ENCODE measurements around the gene MYO15B. TPM values are rescaled to one million over a fixed set of nuclear protein-coding genes. Genes with fewer than 3 reads are reported as not detected.

Gene MYO15B
- total and polyA plus RNA-seq, 2 of the 13 experiments (the other 11 are each of a cell fraction or from before 2014, with no cell fraction given) = 2.8 to 8.1 TPM

DNA sequence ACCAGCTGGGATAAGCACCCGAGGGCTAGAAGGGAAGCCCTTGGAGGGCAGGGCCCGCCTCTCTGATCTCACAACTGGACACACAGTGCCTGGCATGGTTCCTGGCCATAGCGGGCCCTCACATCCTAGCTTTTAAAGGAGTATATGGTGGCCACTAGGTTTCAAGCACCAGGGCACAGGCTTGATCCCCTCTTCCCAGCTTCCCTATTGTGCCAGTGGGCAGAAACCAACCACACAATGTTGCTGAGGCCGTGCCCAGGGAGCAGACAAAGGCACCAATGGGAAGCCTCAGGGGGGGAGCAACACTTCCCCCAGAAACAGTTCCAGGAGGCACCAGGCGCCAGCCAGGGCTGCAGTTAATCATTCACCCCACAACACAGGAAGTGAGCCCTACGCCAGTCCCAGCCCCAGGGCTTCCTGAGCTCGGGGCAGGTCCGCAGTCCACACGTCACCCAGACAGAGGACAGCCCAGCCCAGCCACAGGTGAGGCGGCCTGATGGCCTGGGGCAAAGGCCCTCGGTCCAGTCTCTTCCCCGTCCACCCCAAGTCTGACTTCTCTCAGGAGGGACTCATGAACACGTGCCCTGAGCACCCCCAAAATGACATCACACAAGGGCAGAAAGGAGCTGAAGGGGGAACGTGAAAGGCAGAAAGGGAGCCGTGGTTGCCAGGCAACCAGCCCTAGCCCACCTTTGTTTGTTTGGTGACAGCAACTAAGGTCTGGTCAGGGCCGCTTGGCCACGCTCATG, 58.5 kb downstream of the MYO15B start (continued):
- TF ChIP-seq GFI1 (CRISPR knock-in tag; IDR thresholded peaks at IDR 0.05; ENCODE audit: borderline replicate concordance) = 0 out of 2 replicates have a peak, but pooled peaks have one; percentile 19
- TF ChIP-seq ZNF564 (CRISPR knock-in tag; IDR thresholded peaks at IDR 0.05) = no peak
- no peak for TF ChIP-seq ZFP36L2 (CRISPR knock-in tag; IDR thresholded peaks at IDR 0.05)
- no peak for TF ChIP-seq ATAD3A (CRISPR knock-in tag; IDR thresholded peaks at IDR 0.05)
- TF ChIP-seq ZNF775 (CRISPR knock-in tag; IDR thresholded peaks at IDR 0.05; ENCODE audit: borderline replicate concordance) = 0 out of 2 replicates have a peak, but pooled peaks have one; percentile 60
- no peak for TF ChIP-seq SRF (IDR thresholded peaks at IDR 0.05; ENCODE audit: low read depth, low read length)
- TF ChIP-seq RBM39 (IDR thresholded peaks at IDR 0.05; ENCODE audit: low read depth, low read length, poor library complexity, severe bottlenecking) = peak; percentile 52
- no peak for TF ChIP-seq DPF2 (CRISPR knock-in tag; IDR thresholded peaks at IDR 0.05; ENCODE audit: borderline replicate concordance, low read depth)
- peak; percentile 82 for TF ChIP-seq ZFY (CRISPR knock-in tag; IDR thresholded peaks at IDR 0.05)
- no peak for TF ChIP-seq PCBP2 (optimal IDR thresholded peaks at IDR 0.05; ENCODE audit: low read depth, low read length, poor library complexity, severe bottlenecking)
- TF ChIP-seq, protein P1, sequence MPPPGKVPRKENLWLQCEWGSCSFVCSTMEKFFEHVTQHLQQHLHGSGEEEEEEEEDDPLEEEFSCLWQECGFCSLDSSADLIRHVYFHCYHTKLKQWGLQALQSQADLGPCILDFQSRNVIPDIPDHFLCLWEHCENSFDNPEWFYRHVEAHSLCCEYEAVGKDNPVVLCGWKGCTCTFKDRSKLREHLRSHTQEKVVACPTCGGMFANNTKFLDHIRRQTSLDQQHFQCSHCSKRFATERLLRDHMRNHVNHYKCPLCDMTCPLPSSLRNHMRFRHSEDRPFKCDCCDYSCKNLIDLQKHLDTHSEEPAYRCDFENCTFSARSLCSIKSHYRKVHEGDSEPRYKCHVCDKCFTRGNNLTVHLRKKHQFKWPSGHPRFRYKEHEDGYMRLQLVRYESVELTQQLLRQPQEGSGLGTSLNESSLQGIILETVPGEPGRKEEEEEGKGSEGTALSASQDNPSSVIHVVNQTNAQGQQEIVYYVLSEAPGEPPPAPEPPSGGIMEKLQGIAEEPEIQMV (CRISPR knock-in tag; IDR thresholded peaks at IDR 0.05; ENCODE audit: low read depth) = peak; percentile 95
- peak; percentile 65; the same call in 1 of the 2 replicates for TF ChIP-seq DMAP1 (CRISPR knock-in tag; IDR thresholded peaks at IDR 0.05)
- no peak for TF ChIP-seq SNAPC2 (CRISPR knock-in tag; IDR thresholded peaks at IDR 0.05)
- TF ChIP-seq ZNF687 (CRISPR knock-in tag; IDR thresholded peaks at IDR 0.05) = peak; percentile 98
- TF ChIP-seq MAFK (conservative IDR thresholded peaks at IDR 0.05 in 1 of 2, IDR thresholded peaks at IDR 0.05 in 1 of 2; ENCODE audit: low read length in 2 of 2) = no peak
- TF ChIP-seq ZFP82 (CRISPR knock-in tag; IDR thresholded peaks at IDR 0.05; ENCODE audit: borderline replicate concordance) = no peak
- TF ChIP-seq ZNF576 (CRISPR knock-in tag; IDR thresholded peaks at IDR 0.05) = no peak
- TF ChIP-seq SKIL (CRISPR knock-in tag; IDR thresholded peaks at IDR 0.05; ENCODE audit: borderline replicate concordance) = 0 out of 2 replicates have a peak, but pooled peaks have one; percentile 15
- TF ChIP-seq ZSCAN20 (CRISPR knock-in tag; IDR thresholded peaks at IDR 0.05; ENCODE audit: borderline replicate concordance) = no peak
- no peak for TF ChIP-seq RBM22 (optimal IDR thresholded peaks at IDR 0.05; ENCODE audit: low read length)
- TF ChIP-seq FOXA1 (IDR thresholded peaks at IDR 0.05) = no peak
- 0 out of 2 replicates have a peak, but pooled peaks have one; percentile 4 for TF ChIP-seq FOXA1 (CRISPR knock-in tag; IDR thresholded peaks at IDR 0.05)

Measured in HepG2 (cell line).